SK-N-SH (cell line): ENCODE data around the gene SEMA3A. TPM values are rescaled to one million over a fixed set of nuclear protein-coding genes. Genes with fewer than 3 reads are reported as not detected.

Experiments
- CTCF ChIA-PET: fragments of 300-600, 350-600 bp; formaldehyde crosslinking; extraction: SDS; loops from one replicate; lab custom pipeline; 2021; lab: Yijun Ruan, JAX
- POLR2A ChIA-PET: fragments of 350-600 bp; sonication (Branson Sonifier 250); formaldehyde crosslinking; extraction: SDS; loops from one replicate; lab custom pipeline; 2020; ENCODE audit warnings: antibody characterized with exemption, inconsistent platforms; lab: Yijun Ruan, JAX
- DNase-seq: peaks from one replicate; pipeline ENCODE4 v3.0.0; 2012
- H2AFZ ChIP-seq: fragments of 200-600 bp; sonication (generic); 2 replicates; pipeline ENCODE4 v1.8.1; 2016; ENCODE audit warnings: antibody characterized with exemption, mild to moderate bottlenecking, low read depth
- H3F3A ChIP-seq: fragments of 200-600 bp; sonication (generic); replicated peaks from 2 replicates; pipeline ENCODE3; 2016; ENCODE audit warnings: antibody characterized with exemption, mild to moderate bottlenecking; ENCODE audit not compliant: insufficient read depth
- H3K27ac ChIP-seq, 2 experiments: fragments of 200-500 bp in 1 of 2; fragments of 200-600 bp in 1 of 2; sonication (Bioruptor generic) in 1 of 2; sonication (generic), shearing (Covaris generic) in 1 of 2; 2 replicates each; pipeline versions ENCODE4 v1.5.1 to v1.6.1; 2014 to 2016; ENCODE audit warnings: low read depth in 2 of 2, inconsistent platforms in 1 of 2, low read length in 1 of 2, mild to moderate bottlenecking in 1 of 2, mixed read lengths in 1 of 2
- H3K27me3 ChIP-seq: fragments of 200-600 bp; sonication (generic), shearing (Covaris generic); 2 replicates; pipeline ENCODE4 v1.6.1; 2016; ENCODE audit warnings: mixed run types; ENCODE audit not compliant: insufficient read depth
- H3K36me3 ChIP-seq, 2 experiments: fragments of 200-500 bp in 1 of 2; fragments of 200-600 bp in 1 of 2; sonication (Bioruptor generic) in 1 of 2; sonication (generic) in 1 of 2; replicated peaks in 1 of 2; 2 replicates each; pipeline versions ENCODE3 to v1.5.1; 2014 to 2016; ENCODE audit warnings: low read length in 1 of 2, mild to moderate bottlenecking in 1 of 2; ENCODE audit not compliant: insufficient read depth in 2 of 2, control insufficient read depth in 1 of 2
- H3K4me1 ChIP-seq, 2 experiments: fragments of 200-500 bp in 1 of 2; fragments of 200-600 bp in 1 of 2; sonication (Bioruptor generic) in 1 of 2; sonication (generic), shearing (Covaris generic) in 1 of 2; 2 replicates each; pipeline versions ENCODE4 v1.5.1 to v1.6.1; 2014 to 2016; ENCODE audit warnings: low read depth in 1 of 2, low read length in 1 of 2, mixed run types in 1 of 2; ENCODE audit not compliant: insufficient read depth in 2 of 2, control insufficient read depth in 1 of 2
- H3K4me2 ChIP-seq: fragments of 200-600 bp; sonication (generic), shearing (Covaris generic); 2 replicates; pipeline ENCODE4 v1.6.1; 2017; ENCODE audit warnings: mixed run types
- H3K4me3 ChIP-seq, 2 experiments: fragments of 200-500 bp in 1 of 2; fragments of 200-600 bp in 1 of 2; sonication (Bioruptor generic) in 1 of 2; sonication (generic), shearing (Covaris generic) in 1 of 2; 2 replicates each; pipeline versions ENCODE4 v1.5.1 to v1.8.1; 2014 to 2016; ENCODE audit warnings: low read depth in 2 of 2, inconsistent platforms in 1 of 2, low read length in 1 of 2, mild to moderate bottlenecking in 1 of 2, mixed read lengths in 1 of 2, moderate library complexity in 1 of 2
- H3K79me2 ChIP-seq: fragments of 200-600 bp; sonication (generic); 2 replicates; pipeline ENCODE4 v1.8.1; 2017; ENCODE audit warnings: mild to moderate bottlenecking; ENCODE audit not compliant: insufficient read depth
- H3K9ac ChIP-seq: fragments of 200-600 bp; sonication (generic); 2 replicates; pipeline ENCODE4 v1.6.1; 2017; ENCODE audit warnings: mixed run types
- H3K9me2 ChIP-seq: fragments of 200-600 bp; sonication (generic); 2 replicates; pipeline ENCODE4 v1.6.1; 2017; ENCODE audit warnings: mixed run types
- H3K9me3 ChIP-seq: fragments of 200-600 bp; sonication (generic); 2 replicates; pipeline ENCODE4 v1.6.1; 2017; ENCODE audit warnings: mixed run types, mild to moderate bottlenecking, moderate library complexity
- H4K20me1 ChIP-seq: fragments of 200-600 bp; sonication (generic); 2 replicates; pipeline ENCODE4 v1.6.1; 2017; ENCODE audit warnings: mild to moderate bottlenecking, mixed run types; ENCODE audit not compliant: insufficient read depth
- CHD2 ChIP-seq: fragments of 150-350 bp; IDR thresholded peaks from 2 replicates; pipeline ENCODE4 v1.6.1; 2018; ENCODE audit warnings: low read length; ENCODE audit not compliant: partially characterized antibody
- CTCF ChIP-seq: fragments of 200-600 bp; sonication (generic); IDR thresholded peaks from 2 replicates; pipeline ENCODE4 v1.6.1; 2017; ENCODE audit warnings: antibody characterized with exemption, mild to moderate bottlenecking, moderate library complexity
- EP300 ChIP-seq, 2 experiments: IDR thresholded peaks; 2 replicates each; pipeline versions ENCODE4 v1.4.0 to v1.6.1; 2012; ENCODE audit warnings: borderline replicate concordance in 1 of 2, low read depth in 1 of 2, low read length in 1 of 2
- EZH2phosphoT487 ChIP-seq: fragments of 200-600 bp; sonication (generic); IDR thresholded peaks from 2 replicates; pipeline ENCODE4 v1.6.1; 2017; ENCODE audit warnings: low read depth, mixed run types, mild to moderate bottlenecking, antibody characterized with exemption, moderate library complexity, borderline replicate concordance
- FOSL2 ChIP-seq: IDR thresholded peaks from 2 replicates; pipeline ENCODE4 v1.4.0; 2012; ENCODE audit warnings: low read depth, mild to moderate bottlenecking, moderate library complexity, borderline replicate concordance
- FOXM1 ChIP-seq: IDR thresholded peaks from 2 replicates; pipeline ENCODE4 v1.4.0; 2012; ENCODE audit warnings: low read depth, mild to moderate bottlenecking
- GATA2 ChIP-seq: sonication (generic); formaldehyde crosslinking; IDR thresholded peaks from 2 replicates; pipeline ENCODE4 v1.5.0; 2020; ENCODE audit warnings: mild to moderate bottlenecking, missing genetic modification reagents
- IRF3 ChIP-seq: fragments of 150-350 bp; IDR thresholded peaks from 2 replicates; pipeline ENCODE4 v1.6.1; 2016; ENCODE audit warnings: mild to moderate bottlenecking, low read depth, low read length
- MEF2A ChIP-seq: IDR thresholded peaks from 2 replicates; pipeline ENCODE4 v1.4.0; 2012; ENCODE audit warnings: low read depth, borderline replicate concordance
- MXI1 ChIP-seq: IDR thresholded peaks from 2 replicates; pipeline ENCODE4 v1.6.1; 2012; ENCODE audit warnings: mild to moderate bottlenecking, low read depth, low read length, improper control_type of control experiment
- POLR2AphosphoS5 ChIP-seq: IDR thresholded peaks from 2 replicates; pipeline ENCODE4 v1.6.1; 2012; ENCODE audit warnings: low read depth, low read length
- RCOR1 ChIP-seq: fragments of 150-350 bp; IDR thresholded peaks from 2 replicates; pipeline ENCODE4 v1.6.1; 2017; ENCODE audit warnings: antibody characterized with exemption, low read length
- RFX5 ChIP-seq: IDR thresholded peaks from 2 replicates; pipeline ENCODE4 v1.6.1; 2012; ENCODE audit warnings: mild to moderate bottlenecking, improper control_type of control experiment, low read length
- RXRA ChIP-seq: IDR thresholded peaks from 2 replicates; pipeline ENCODE4 v1.4.0; 2012; ENCODE audit warnings: low read depth, mild to moderate bottlenecking, borderline replicate concordance
- SMC3 ChIP-seq: IDR thresholded peaks from 2 replicates; pipeline ENCODE4 v1.6.1; 2012; ENCODE audit warnings: low read depth, low read length, improper control_type of control experiment
- TAF1 ChIP-seq: IDR thresholded peaks from 2 replicates; pipeline ENCODE4 v1.6.1; 2012; ENCODE audit warnings: low read depth, mild to moderate bottlenecking, low read length, moderate library complexity, borderline replicate concordance
- USF1 ChIP-seq: IDR thresholded peaks from 2 replicates; pipeline ENCODE4 v1.4.0; 2012; ENCODE audit warnings: low read depth, borderline replicate concordance
- WGBS: methylation state at CpG from one replicate; pipeline ENCODE4 v1.1.6; 2017; ENCODE audit warnings: low lambda C conversion rate; 5-methylcytosine and 5-hydroxymethylcytosine counted together
- polyA plus RNA-seq, 3 experiments: library from polyadenylated mRNA; depleted of rRNA; stranded (reverse); fragments of >200 nt; gene quantifications; 2 replicates each; pipeline ENCODE4 v1.2.3, GENCODE V29; 2012
- TF ChIP-seq, protein P1 (sequence below): IDR thresholded peaks from 2 replicates; pipeline ENCODE4; 2012
- TF ChIP-seq, protein P2 (sequence below): IDR thresholded peaks from 2 replicates; pipeline ENCODE4 v1.4.0; 2012; ENCODE audit warnings: low read depth, borderline replicate concordance

Gene SEMA3A
- polyA plus RNA-seq, 1 of the 3 experiments (the other 2 are of a cell fraction) = 15.9 TPM

DNA sequence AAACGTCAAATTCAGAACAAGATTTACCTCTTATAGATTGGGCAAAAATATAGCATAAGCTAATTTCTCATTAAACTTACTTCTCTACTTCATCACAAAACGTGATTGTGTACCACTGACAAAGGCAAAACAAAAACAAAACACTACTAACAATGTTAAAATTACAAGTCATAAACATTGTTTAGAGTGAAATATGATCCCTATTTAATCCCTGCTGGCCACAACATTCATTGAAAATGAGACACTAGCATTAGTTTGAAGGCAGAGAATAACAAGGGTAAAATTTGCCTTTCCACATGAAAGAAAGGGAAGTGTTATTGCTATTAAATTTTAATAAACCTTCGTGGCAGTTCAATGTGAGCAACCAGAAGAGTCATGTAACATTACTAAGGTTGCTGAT, 45.0 kb downstream of the SEMA3A start:
- Histone ChIP-seq H3K9me2 (no peaks in the 10 kb centered on the region), H3K27ac (no peak overlapping the region), H3K79me2 (no peaks in the 10 kb centered on the region), H2AFZ (no peak overlapping the region), H3K27me3 (no peaks in the 10 kb centered on the region), H3K36me3 (no peaks in the 10 kb centered on the region), H3K4me2 (no peak overlapping the region), H3K9ac (no peak overlapping the region), H3K9me3 (no peaks in the 10 kb centered on the region), H3K4me1 (peaks cover 17 to 24% of the 10 kb centered on the region in 2 experiments; a peak in 3 of 4 replicates), H3K4me3 (no peak overlapping the region), H3F3A (no peaks in the 10 kb centered on the region), H4K20me1 (no peaks in the 10 kb centered on the region)
- TF ChIP-seq FOSL2 (no peak), USF1 (no peak), MXI1 (no peak), SMC3 (no peak), POLR2AphosphoS5 (no peak), RCOR1 (no peak), EP300 (IDR thresholded peaks at IDR 0.05; ENCODE audit: borderline replicate concordance in 1 of 2, low read depth in 1 of 2, low read length in 1 of 2) (no peak), CTCF (no peak), RXRA (no peak), TAF1 (no peak), RFX5 (no peak), IRF3 (no peak), FOXM1 (no peak), EZH2phosphoT487 (no peak), MEF2A (no peak), GATA2 (CRISPR knock-in tag) (no peak), CHD2 (no peak)
- TF ChIP-seq, protein P1, sequence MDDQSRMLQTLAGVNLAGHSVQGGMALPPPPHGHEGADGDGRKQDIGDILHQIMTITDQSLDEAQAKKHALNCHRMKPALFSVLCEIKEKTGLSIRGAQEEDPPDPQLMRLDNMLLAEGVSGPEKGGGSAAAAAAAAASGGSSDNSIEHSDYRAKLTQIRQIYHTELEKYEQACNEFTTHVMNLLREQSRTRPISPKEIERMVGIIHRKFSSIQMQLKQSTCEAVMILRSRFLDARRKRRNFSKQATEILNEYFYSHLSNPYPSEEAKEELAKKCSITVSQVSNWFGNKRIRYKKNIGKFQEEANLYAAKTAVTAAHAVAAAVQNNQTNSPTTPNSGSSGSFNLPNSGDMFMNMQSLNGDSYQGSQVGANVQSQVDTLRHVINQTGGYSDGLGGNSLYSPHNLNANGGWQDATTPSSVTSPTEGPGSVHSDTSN = no peak
- TF ChIP-seq, protein P2, sequence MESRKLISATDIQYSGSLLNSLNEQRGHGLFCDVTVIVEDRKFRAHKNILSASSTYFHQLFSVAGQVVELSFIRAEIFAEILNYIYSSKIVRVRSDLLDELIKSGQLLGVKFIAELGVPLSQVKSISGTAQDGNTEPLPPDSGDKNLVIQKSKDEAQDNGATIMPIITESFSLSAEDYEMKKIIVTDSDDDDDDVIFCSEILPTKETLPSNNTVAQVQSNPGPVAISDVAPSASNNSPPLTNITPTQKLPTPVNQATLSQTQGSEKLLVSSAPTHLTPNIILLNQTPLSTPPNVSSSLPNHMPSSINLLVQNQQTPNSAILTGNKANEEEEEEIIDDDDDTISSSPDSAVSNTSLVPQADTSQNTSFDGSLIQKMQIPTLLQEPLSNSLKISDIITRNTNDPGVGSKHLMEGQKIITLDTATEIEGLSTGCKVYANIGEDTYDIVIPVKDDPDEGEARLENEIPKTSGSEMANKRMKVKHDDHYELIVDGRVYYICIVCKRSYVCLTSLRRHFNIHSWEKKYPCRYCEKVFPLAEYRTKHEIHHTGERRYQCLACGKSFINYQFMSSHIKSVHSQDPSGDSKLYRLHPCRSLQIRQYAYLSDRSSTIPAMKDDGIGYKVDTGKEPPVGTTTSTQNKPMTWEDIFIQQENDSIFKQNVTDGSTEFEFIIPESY = no peak
- DNase-seq = no peak
- ChIA-PET CTCF (interaction anchor here (1.2 kb wide), 1 partner anchor 15 kb away, joined by 3 read pairs; no protein-coding TSS in a partner anchor), POLR2A (no interaction called here)
- WGBS = 76% methylated on average over 3 of the region's 3 CpGs
